DND-41 (cell line): ENCODE measurements around the gene SQSTM1.

Source experiments
- EZH2 ChIP-seq: IDR thresholded peaks from 3 replicates; pipeline ENCODE4 v1.6.1; 2012; ENCODE audit warnings: borderline replicate concordance, low read depth, mild to moderate bottlenecking, moderate library complexity, low read length, inconsistent platforms; ENCODE audit not compliant: severe bottlenecking
- TF ChIP-seq, protein P1 (sequence below): IDR thresholded peaks from 2 replicates; pipeline ENCODE4 v1.5.1; 2012; ENCODE audit warnings: borderline replicate concordance, low read length, moderate library complexity, mild to moderate bottlenecking; ENCODE audit not compliant: poor library complexity, severe bottlenecking; ENCODE audit errors: extremely low read depth

DNA sequence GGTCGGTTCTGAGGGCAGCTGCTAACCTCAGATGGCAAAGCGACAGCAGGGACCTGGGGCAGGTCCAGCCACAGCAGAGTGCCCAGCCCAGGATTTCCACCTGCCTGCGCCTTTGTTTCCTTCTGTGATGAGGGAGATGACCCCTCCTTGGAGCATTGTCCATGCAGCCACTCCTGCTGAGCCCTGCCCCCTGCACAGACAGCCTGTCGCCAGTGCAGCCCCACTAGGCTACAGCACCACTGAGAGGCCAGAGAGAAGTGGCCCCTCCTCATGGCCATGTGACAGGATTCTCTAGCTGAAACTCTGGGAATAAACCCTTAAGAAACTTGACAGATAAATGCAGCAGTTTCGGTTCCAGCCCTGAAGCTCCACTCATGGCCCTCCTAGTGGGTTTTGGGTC lies 48.4 kb downstream of the SQSTM1 start:
- TF ChIP-seq, protein P1, sequence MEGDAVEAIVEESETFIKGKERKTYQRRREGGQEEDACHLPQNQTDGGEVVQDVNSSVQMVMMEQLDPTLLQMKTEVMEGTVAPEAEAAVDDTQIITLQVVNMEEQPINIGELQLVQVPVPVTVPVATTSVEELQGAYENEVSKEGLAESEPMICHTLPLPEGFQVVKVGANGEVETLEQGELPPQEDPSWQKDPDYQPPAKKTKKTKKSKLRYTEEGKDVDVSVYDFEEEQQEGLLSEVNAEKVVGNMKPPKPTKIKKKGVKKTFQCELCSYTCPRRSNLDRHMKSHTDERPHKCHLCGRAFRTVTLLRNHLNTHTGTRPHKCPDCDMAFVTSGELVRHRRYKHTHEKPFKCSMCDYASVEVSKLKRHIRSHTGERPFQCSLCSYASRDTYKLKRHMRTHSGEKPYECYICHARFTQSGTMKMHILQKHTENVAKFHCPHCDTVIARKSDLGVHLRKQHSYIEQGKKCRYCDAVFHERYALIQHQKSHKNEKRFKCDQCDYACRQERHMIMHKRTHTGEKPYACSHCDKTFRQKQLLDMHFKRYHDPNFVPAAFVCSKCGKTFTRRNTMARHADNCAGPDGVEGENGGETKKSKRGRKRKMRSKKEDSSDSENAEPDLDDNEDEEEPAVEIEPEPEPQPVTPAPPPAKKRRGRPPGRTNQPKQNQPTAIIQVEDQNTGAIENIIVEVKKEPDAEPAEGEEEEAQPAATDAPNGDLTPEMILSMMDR: no peak
- TF ChIP-seq EZH2: no peak
